HepG2 (cell line): ENCODE data around the gene SH3GL1. TPM values are rescaled to one million over a fixed set of nuclear protein-coding genes. Genes with fewer than 3 reads are reported as not detected.

Experiments used
- ATAC-seq: fragments of 200-7000 bp; cut with Tn5 transposase; 3 replicates; pipeline ENCODE4 v1.9.1; 2020; ENCODE audit warnings: mild to moderate bottlenecking, moderate library complexity
- BruUV-seq: library from RNA; stranded (reverse); fragments of 400-500 nt; replicated peaks from 2 replicates; lab custom pipeline; 2021; lab: Mats Ljungman, UMichigan
- CTCF ChIA-PET: fragments of 300-600 bp; formaldehyde crosslinking; extraction: SDS; loops from one replicate; lab custom pipeline; 2021; ENCODE audit warnings: low total read pairs, inconsistent platforms, low intra/inter-chr PET ratio; lab: Yijun Ruan, JAX
- POLR2A ChIA-PET: fragments of 350-600 bp; sonication (Branson Sonifier 250); formaldehyde crosslinking; loops from one replicate; lab custom pipeline; 2020; ENCODE audit warnings: antibody characterized with exemption, inconsistent platforms; lab: Yijun Ruan, JAX
- DNase-seq: peaks from one replicate; pipeline ENCODE4 v3.0.0-alpha.2; 2015; ENCODE audit warnings: low spot score
- FAIRE-seq: peaks from 3 replicates; lab custom pipeline; 2011; peaks lifted over from hg19 to GRCh38; lab: Jason Lieb, UNC
- H2AFZ ChIP-seq: one replicate; pipeline ENCODE4 v1.6.1; 2011; ENCODE audit warnings: low read length, inconsistent platforms
- H3K27ac ChIP-seq: fragments of 300-600 bp; 3 replicates; pipeline ENCODE4 v1.8.0; 2011; ENCODE audit warnings: mixed run types, mild to moderate bottlenecking, mixed read lengths, low read length, inconsistent platforms; ENCODE audit not compliant: insufficient read depth; ENCODE audit errors: extremely low read length
- H3K27me3 ChIP-seq, 2 experiments: fragments of 200-600 bp in 1 of 2; 2 replicates in 1 of 2; 3 replicates in 1 of 2; pipeline versions ENCODE4 v1.6.0 to v1.8.0; 2011; ENCODE audit warnings: low read length in 2 of 2, mild to moderate bottlenecking in 2 of 2, moderate library complexity in 2 of 2, inconsistent platforms in 1 of 2; ENCODE audit not compliant: insufficient read depth in 2 of 2, control insufficient read depth in 1 of 2
- H3K36me3 ChIP-seq, 2 experiments: fragments of 200-600 bp in 1 of 2; replicated peaks in 1 of 2; 2 replicates in 1 of 2; 3 replicates in 1 of 2; pipeline versions ENCODE4 v1.5.1 to v1.8.0; 2011; ENCODE audit warnings: low read length in 2 of 2, inconsistent platforms in 1 of 2; ENCODE audit not compliant: insufficient read depth in 2 of 2, control insufficient read depth in 1 of 2
- H3K4me1 ChIP-seq: 2 replicates; pipeline ENCODE4 v1.5.1; 2012; ENCODE audit warnings: low read length, inconsistent platforms; ENCODE audit not compliant: insufficient read depth
- H3K4me2 ChIP-seq: 2 replicates; pipeline ENCODE4 v1.6.0; 2011; ENCODE audit warnings: low read depth, low read length, inconsistent platforms
- H3K4me3 ChIP-seq, 3 experiments: fragments of 200-600 bp in 1 of 3; sonication (generic), shearing (Covaris generic) in 1 of 3; replicated peaks in 1 of 3; 2 replicates each; pipeline ENCODE4 v1.5.1; 2011 to 2016; ENCODE audit warnings: low read length in 3 of 3, inconsistent platforms in 2 of 3, low read depth in 2 of 3, mild to moderate bottlenecking in 2 of 3, control low read depth in 1 of 3, mixed read lengths in 1 of 3; ENCODE audit not compliant: insufficient read depth in 1 of 3
- H3K79me2 ChIP-seq: one replicate; pipeline ENCODE4 v1.6.1; 2011; ENCODE audit warnings: low read length, inconsistent platforms; ENCODE audit not compliant: insufficient read depth
- H3K9ac ChIP-seq: 2 replicates; pipeline ENCODE4 v1.6.0; 2011; ENCODE audit warnings: mild to moderate bottlenecking, low read depth, low read length, inconsistent platforms; ENCODE audit not compliant: insufficient read depth
- H3K9me3 ChIP-seq: 2 replicates; pipeline ENCODE4 v1.5.1; 2012; ENCODE audit warnings: mild to moderate bottlenecking, low read length
- H4K20me1 ChIP-seq: 2 replicates; pipeline ENCODE4 v1.6.0; 2011; ENCODE audit warnings: inconsistent platforms, mild to moderate bottlenecking, low read length, moderate library complexity; ENCODE audit not compliant: insufficient read depth
- FOXP1 ChIP-seq, 2 experiments: fragments of 450-650 bp in 1 of 2; IDR thresholded peaks; 2 replicates each; pipeline ENCODE4 v1.6.1; 2017 to 2018; ENCODE audit warnings: antibody characterized with exemption in 1 of 2
- HNRNPUL1 ChIP-seq: fragments of 200-400 bp; formaldehyde crosslinking; IDR thresholded peaks from 2 replicates; pipeline ENCODE4 v1.6.1; 2017; ENCODE audit warnings: low read depth, mild to moderate bottlenecking, low read length, moderate library complexity
- PATZ1 ChIP-seq: sonication (generic); formaldehyde crosslinking; IDR thresholded peaks from 2 replicates; pipeline ENCODE4 v1.4.0; 2020; ENCODE audit warnings: missing genetic modification reagents
- RCOR2 ChIP-seq: IDR thresholded peaks from 2 replicates; pipeline ENCODE4 v1.6.1; 2016; ENCODE audit warnings: missing biosample characterization, missing genetic modification reagents
- TGIF2 ChIP-seq: IDR thresholded peaks from 2 replicates; pipeline ENCODE4 v1.6.1; 2016; ENCODE audit warnings: control low read depth, missing compliant biosample characterization
- U2AF2 ChIP-seq: fragments of 200-400 bp; formaldehyde crosslinking; IDR thresholded peaks from 2 replicates; pipeline ENCODE4 v1.6.1; 2017; ENCODE audit warnings: low read depth, mild to moderate bottlenecking, low read length
- ZFP1 ChIP-seq: IDR thresholded peaks from 2 replicates; pipeline ENCODE4 v1.6.1; 2016
- ZFP62 ChIP-seq: sonication (generic); formaldehyde crosslinking; IDR thresholded peaks from 2 replicates; pipeline ENCODE4 v1.4.0; 2020; ENCODE audit warnings: missing genetic modification reagents
- ZNF3 ChIP-seq: IDR thresholded peaks from 2 replicates; pipeline ENCODE4 v1.7.0; 2017; ENCODE audit warnings: inconsistent platforms
- ZNF451 ChIP-seq: sonication (generic); formaldehyde crosslinking; IDR thresholded peaks from 2 replicates; pipeline ENCODE4 v1.5.0; 2020; ENCODE audit warnings: mild to moderate bottlenecking, missing genetic modification reagents
- WGBS: methylation state at CpG from one replicate; pipeline ENCODE4 v1.1.6; 2017; ENCODE audit warnings: low lambda C conversion rate; 5-methylcytosine and 5-hydroxymethylcytosine counted together
- in situ Hi-C: cut with HindIII; loops from 2 replicates; pipeline ENCODE4 v1.10.0; 2017; ENCODE audit warnings: low pct_unique_long_range_greater_than_20kb; ENCODE audit not compliant: extremely low pct_ligation_motif_present
- intact Hi-C: fragments of 100-400 bp; cut with micrococcal nuclease; formaldehyde crosslinking; loops from one replicate; pipeline ENCODE4 v1.10.0; 2022; ENCODE audit not compliant: unreplicated experiment
- polyA plus RNA-seq, 8 experiments: library from polyadenylated mRNA; depleted of rRNA in 3 of 8; stranded (reverse) in 7 of 8; unstranded in 1 of 8; fragments of >200 nt; fragmentation: Illumina TruSeq in 4 of 8; extraction: Trizol in 4 of 8; gene quantifications; 2 replicates each; pipeline versions ENCODE4 v1.2.1 to v1.2.3, GENCODE V29; 2011 to 2016; ENCODE audit warnings: low read depth in 4 of 8, missing spikeins in 1 of 8, mixed read lengths in 1 of 8; ENCODE audit not compliant: insufficient read depth in 1 of 8
- total RNA-seq, 5 experiments: library from RNA; depleted of rRNA; stranded (reverse); fragments of >200 nt; fragmentation: Illumina TruSeq; extraction: Trizol; gene quantifications; 2 replicates each; pipeline ENCODE4 v1.2.3, GENCODE V29; 2016; ENCODE audit warnings: low read depth in 1 of 5
- TF ChIP-seq, protein P1 (sequence below): sonication (generic); formaldehyde crosslinking; IDR thresholded peaks from 2 replicates; pipeline ENCODE4 v1.4.0; 2020; ENCODE audit warnings: low read depth, mild to moderate bottlenecking, missing genetic modification reagents
- TF ChIP-seq, protein P2 (sequence below): sonication (generic); formaldehyde crosslinking; IDR thresholded peaks from 2 replicates; pipeline ENCODE4 v1.5.1; 2020; ENCODE audit warnings: missing genetic modification reagents, mild to moderate bottlenecking, borderline replicate concordance
- TF ChIP-seq, protein P3 (sequence below): IDR thresholded peaks from 2 replicates; pipeline ENCODE4 v1.6.1; 2012; ENCODE audit warnings: inconsistent platforms
- TF ChIP-seq, protein P4 (sequence below): sonication (generic); formaldehyde crosslinking; IDR thresholded peaks from 2 replicates; pipeline ENCODE4 v1.5.0; 2020; ENCODE audit warnings: missing genetic modification reagents

Gene SH3GL1
- total and polyA plus RNA-seq, 2 of the 13 experiments (the other 11 are each of a cell fraction or from before 2014, with no cell fraction given), result 33.0 to 45.1 TPM

- Histone ChIP-seq H4K20me1 (no peaks in the 10 kb centered on the region), H3K4me2 (no peak overlapping the region), H3K27me3 (no peaks in the 10 kb centered on the region), H3K79me2 (peaks cover 14% of the 10 kb centered on the region), H3K4me3 (no peak overlapping the region), H3K9me3 (no peaks in the 10 kb centered on the region), H3K9ac (no peak overlapping the region), H3K36me3 (peaks cover 29 to 58% of the 10 kb centered on the region in 2 experiments; a peak in 4 of 5 replicates), H2AFZ (no peak overlapping the region), H3K4me1 (no peaks in the 10 kb centered on the region), H3K27ac (no peak overlapping the region)
- no peak for TF ChIP-seq RCOR2 (CRISPR knock-in tag)
- TF ChIP-seq, protein P1, sequence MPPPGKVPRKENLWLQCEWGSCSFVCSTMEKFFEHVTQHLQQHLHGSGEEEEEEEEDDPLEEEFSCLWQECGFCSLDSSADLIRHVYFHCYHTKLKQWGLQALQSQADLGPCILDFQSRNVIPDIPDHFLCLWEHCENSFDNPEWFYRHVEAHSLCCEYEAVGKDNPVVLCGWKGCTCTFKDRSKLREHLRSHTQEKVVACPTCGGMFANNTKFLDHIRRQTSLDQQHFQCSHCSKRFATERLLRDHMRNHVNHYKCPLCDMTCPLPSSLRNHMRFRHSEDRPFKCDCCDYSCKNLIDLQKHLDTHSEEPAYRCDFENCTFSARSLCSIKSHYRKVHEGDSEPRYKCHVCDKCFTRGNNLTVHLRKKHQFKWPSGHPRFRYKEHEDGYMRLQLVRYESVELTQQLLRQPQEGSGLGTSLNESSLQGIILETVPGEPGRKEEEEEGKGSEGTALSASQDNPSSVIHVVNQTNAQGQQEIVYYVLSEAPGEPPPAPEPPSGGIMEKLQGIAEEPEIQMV (CRISPR knock-in tag), result no peak
- no peak for TF ChIP-seq TGIF2
- no peak for TF ChIP-seq ZFP1 (CRISPR knock-in tag)
- no peak for TF ChIP-seq ZNF3 (CRISPR knock-in tag)
- no peak for TF ChIP-seq FOXP1 (IDR thresholded peaks at IDR 0.05)
- TF ChIP-seq FOXP1 (CRISPR knock-in tag; IDR thresholded peaks at IDR 0.05), result no peak
- TF ChIP-seq ZFP62 (CRISPR knock-in tag), result no peak
- TF ChIP-seq, protein P2, sequence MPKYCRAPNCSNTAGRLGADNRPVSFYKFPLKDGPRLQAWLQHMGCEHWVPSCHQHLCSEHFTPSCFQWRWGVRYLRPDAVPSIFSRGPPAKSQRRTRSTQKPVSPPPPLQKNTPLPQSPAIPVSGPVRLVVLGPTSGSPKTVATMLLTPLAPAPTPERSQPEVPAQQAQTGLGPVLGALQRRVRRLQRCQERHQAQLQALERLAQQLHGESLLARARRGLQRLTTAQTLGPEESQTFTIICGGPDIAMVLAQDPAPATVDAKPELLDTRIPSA (CRISPR knock-in tag), result no peak
- TF ChIP-seq, protein P3, sequence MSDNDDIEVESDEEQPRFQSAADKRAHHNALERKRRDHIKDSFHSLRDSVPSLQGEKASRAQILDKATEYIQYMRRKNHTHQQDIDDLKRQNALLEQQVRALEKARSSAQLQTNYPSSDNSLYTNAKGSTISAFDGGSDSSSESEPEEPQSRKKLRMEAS, result no peak
- TF ChIP-seq U2AF2, result no peak
- TF ChIP-seq HNRNPUL1, result no peak
- TF ChIP-seq, protein P4, sequence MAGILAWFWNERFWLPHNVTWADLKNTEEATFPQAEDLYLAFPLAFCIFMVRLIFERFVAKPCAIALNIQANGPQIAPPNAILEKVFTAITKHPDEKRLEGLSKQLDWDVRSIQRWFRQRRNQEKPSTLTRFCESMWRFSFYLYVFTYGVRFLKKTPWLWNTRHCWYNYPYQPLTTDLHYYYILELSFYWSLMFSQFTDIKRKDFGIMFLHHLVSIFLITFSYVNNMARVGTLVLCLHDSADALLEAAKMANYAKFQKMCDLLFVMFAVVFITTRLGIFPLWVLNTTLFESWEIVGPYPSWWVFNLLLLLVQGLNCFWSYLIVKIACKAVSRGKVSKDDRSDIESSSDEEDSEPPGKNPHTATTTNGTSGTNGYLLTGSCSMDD (CRISPR knock-in tag), result no peak
- TF ChIP-seq ZNF451, result no peak
- TF ChIP-seq PATZ1, result no peak
- in situ Hi-C loops, result no loop called here
- no TSS peak for BruUV-seq
- intact Hi-C loops, result no loop called here
- POLR2A ChIA-PET, result no interaction called here
- no peak for FAIRE-seq
- 98% methylated on average over 10 of the region's 16 CpGs for whole genome bisulfite sequencing
- no peak for ATAC-seq
- CTCF ChIA-PET, result no interaction called here
- DNase-seq, result no peak
Measured at GRCh38 chr19:4366666-4367335, 33.5 kb downstream of the SH3GL1 start.
